ENCODE data around the gene UCN. TPM values are rescaled to one million over a fixed set of nuclear protein-coding genes. Genes with fewer than 3 reads are reported as not detected.
A peak's percentile ranks its signal among the peaks of the same experiment; 100 is the strongest.
"Not testable (repeated sequence)": the region's sequence is repeated elsewhere in the genome, so short reads cannot be mapped to it uniquely, and the experiment has no call there.

The UCN gene
- total and polyA plus RNA-seq, 2 experiments from 2014 or later = 1.0 to 2.9 TPM

GRCh38 chr2:27322301-27322765 is 14.1 kb upstream of the UCN start:
- Histone ChIP-seq H3K4me2 (peak overlapping the region; percentile 94), H3K36me3 (replicated peaks; ENCODE audit: insufficient read depth, low read depth) (no peaks in the 10 kb centered on the region), H3K9me3 (ENCODE audit: low read depth) (no peaks in the 10 kb centered on the region), H2AFZ (peak overlapping the region; percentile 60), H3K27me3 (no peaks in the 10 kb centered on the region), H3K79me2 (peaks cover 8% of the 10 kb centered on the region), H3K9me2 (replicated peaks; ENCODE audit: insufficient read depth) (no peaks in the 10 kb centered on the region), H4K20me1 (ENCODE audit: insufficient read depth, poor library complexity, severe bottlenecking) (no peaks in the 10 kb centered on the region), H3K4me1 (ENCODE audit: insufficient read depth) (peaks cover 21% of the 10 kb centered on the region), H3K4me3 (peak overlapping the region; percentile 69), H3K27ac (peak overlapping the region; percentile 99)
- DNase-seq (ENCODE audit: low spot score) = peak; percentile 44
- TF ChIP-seq EZH2phosphoT487 (IDR thresholded peaks at IDR 0.05; ENCODE audit: low read depth, severe bottlenecking, unreplicated experiment) (no peak), EZH2 (IDR thresholded peaks at IDR 0.05; ENCODE audit: borderline replicate concordance) (no peak)
- TF ChIP-seq, protein P1, sequence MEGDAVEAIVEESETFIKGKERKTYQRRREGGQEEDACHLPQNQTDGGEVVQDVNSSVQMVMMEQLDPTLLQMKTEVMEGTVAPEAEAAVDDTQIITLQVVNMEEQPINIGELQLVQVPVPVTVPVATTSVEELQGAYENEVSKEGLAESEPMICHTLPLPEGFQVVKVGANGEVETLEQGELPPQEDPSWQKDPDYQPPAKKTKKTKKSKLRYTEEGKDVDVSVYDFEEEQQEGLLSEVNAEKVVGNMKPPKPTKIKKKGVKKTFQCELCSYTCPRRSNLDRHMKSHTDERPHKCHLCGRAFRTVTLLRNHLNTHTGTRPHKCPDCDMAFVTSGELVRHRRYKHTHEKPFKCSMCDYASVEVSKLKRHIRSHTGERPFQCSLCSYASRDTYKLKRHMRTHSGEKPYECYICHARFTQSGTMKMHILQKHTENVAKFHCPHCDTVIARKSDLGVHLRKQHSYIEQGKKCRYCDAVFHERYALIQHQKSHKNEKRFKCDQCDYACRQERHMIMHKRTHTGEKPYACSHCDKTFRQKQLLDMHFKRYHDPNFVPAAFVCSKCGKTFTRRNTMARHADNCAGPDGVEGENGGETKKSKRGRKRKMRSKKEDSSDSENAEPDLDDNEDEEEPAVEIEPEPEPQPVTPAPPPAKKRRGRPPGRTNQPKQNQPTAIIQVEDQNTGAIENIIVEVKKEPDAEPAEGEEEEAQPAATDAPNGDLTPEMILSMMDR (IDR thresholded peaks at IDR 0.05; ENCODE audit: poor library complexity) = no peak
- WGBS (ENCODE audit: low lambda C conversion rate, missing lambda C conversion rate) = 18% methylated on average over 9 of the region's 10 CpGs

GRCh38 chr2:27320958-27321543 is 12.8 kb upstream of the UCN start:
- Histone ChIP-seq H3K4me3 (no peak overlapping the region), H3K27ac (peak overlapping the region; percentile 99), H3K36me3 (replicated peaks; ENCODE audit: insufficient read depth, low read depth) (no peaks in the 10 kb centered on the region), H3K4me1 (ENCODE audit: insufficient read depth) (peaks cover 21% of the 10 kb centered on the region), H3K4me2 (peak overlapping the region; percentile 94), H2AFZ (no peak overlapping the region), H4K20me1 (ENCODE audit: insufficient read depth, poor library complexity, severe bottlenecking) (no peaks in the 10 kb centered on the region), H3K9me2 (replicated peaks; ENCODE audit: insufficient read depth) (no peaks in the 10 kb centered on the region), H3K27me3 (no peaks in the 10 kb centered on the region), H3K9me3 (ENCODE audit: low read depth) (no peaks in the 10 kb centered on the region), H3K79me2 (peaks cover 8% of the 10 kb centered on the region)
- TF ChIP-seq, protein P1 (IDR thresholded peaks at IDR 0.05; ENCODE audit: poor library complexity) = peak; percentile 47
- TF ChIP-seq EZH2 (IDR thresholded peaks at IDR 0.05; ENCODE audit: borderline replicate concordance) (no peak), EZH2phosphoT487 (IDR thresholded peaks at IDR 0.05; ENCODE audit: low read depth, severe bottlenecking, unreplicated experiment) (no peak)
- 37% methylated on average over 8 of the region's 8 CpGs for WGBS (ENCODE audit: low lambda C conversion rate, missing lambda C conversion rate)
- DNase-seq (ENCODE audit: low spot score) = peak; percentile 94

DNA sequence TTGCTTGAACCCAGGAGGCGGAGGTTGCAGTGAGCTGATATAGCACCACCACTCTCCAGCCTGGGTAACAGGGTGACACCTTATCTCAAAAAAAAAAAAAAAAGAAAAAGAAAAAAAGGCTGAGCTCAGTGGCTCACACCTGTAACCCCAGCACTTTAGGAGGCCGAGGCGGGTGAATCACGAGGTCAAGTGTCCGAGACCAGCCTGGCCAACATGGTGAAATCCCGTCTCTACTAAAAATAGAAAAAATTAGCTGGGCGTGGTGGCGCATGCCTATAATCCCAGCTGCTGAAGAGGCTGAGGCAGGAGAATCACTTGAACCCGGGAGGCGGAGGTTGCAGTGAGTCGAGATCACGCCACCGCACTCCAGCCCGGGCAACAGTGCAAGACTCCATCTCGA is 11.6 kb upstream of the UCN start:
- H2AFZ ChIP-seq; DNase-seq (ENCODE audit: low spot score); H3K9me3 ChIP-seq (ENCODE audit: low read depth); H4K20me1 ChIP-seq (ENCODE audit: insufficient read depth, poor library complexity, severe bottlenecking); H3K36me3 ChIP-seq (replicated peaks; ENCODE audit: insufficient read depth, low read depth); H3K79me2 ChIP-seq; H3K4me2 ChIP-seq; H3K27ac ChIP-seq; H3K27me3 ChIP-seq; H3K4me3 ChIP-seq; H3K9me2 ChIP-seq (replicated peaks; ENCODE audit: insufficient read depth): not testable (repeated sequence)
- over 99% methylated on average over 15 of the region's 15 CpGs for WGBS (ENCODE audit: low lambda C conversion rate, missing lambda C conversion rate)
- H3K4me1 ChIP-seq (ENCODE audit: insufficient read depth) = peaks cover 21% of the 10 kb centered on the region

GRCh38 chr2:27316655-27317412 is 8.6 kb upstream of the UCN start:
- WGBS (ENCODE audit: low lambda C conversion rate, missing lambda C conversion rate) = 89% methylated on average over 12 of the region's 12 CpGs
- Histone ChIP-seq H3K4me1 (ENCODE audit: insufficient read depth) (peaks cover 10% of the 10 kb centered on the region), H3K9me3 (ENCODE audit: low read depth) (no peaks in the 10 kb centered on the region), H3K79me2 (peaks cover under 1% of the 10 kb centered on the region), H2AFZ (no peak overlapping the region), H3K9me2 (replicated peaks; ENCODE audit: insufficient read depth) (no peaks in the 10 kb centered on the region), H3K27me3 (no peaks in the 10 kb centered on the region), H3K27ac (no peak overlapping the region), H3K36me3 (replicated peaks; ENCODE audit: insufficient read depth, low read depth) (no peaks in the 10 kb centered on the region), H3K4me2 (no peak overlapping the region), H3K4me3 (no peak overlapping the region), H4K20me1 (ENCODE audit: insufficient read depth, poor library complexity, severe bottlenecking) (no peaks in the 10 kb centered on the region)
- DNase-seq (ENCODE audit: low spot score) = no peak
- TF ChIP-seq EZH2 (IDR thresholded peaks at IDR 0.05; ENCODE audit: borderline replicate concordance) (no peak), EZH2phosphoT487 (IDR thresholded peaks at IDR 0.05; ENCODE audit: low read depth, severe bottlenecking, unreplicated experiment) (no peak)
- TF ChIP-seq, protein P1 (IDR thresholded peaks at IDR 0.05; ENCODE audit: poor library complexity) = no peak

Data from hepatocyte (in vitro differentiated cells).